GM18505 (cell line): ENCODE results near the gene EPHA7.

Experiments
- ATAC-seq: cut with Tn5 transposase; IDR thresholded peaks from one replicate; pipeline ENCODE4 v1.9.1; 2021; ENCODE audit not compliant: unreplicated experiment
- POLR2A ChIP-seq: IDR thresholded peaks from 4 replicates; pipeline ENCODE4 v1.6.1; 2011; ENCODE audit warnings: borderline replicate concordance; ENCODE audit not compliant: insufficient read depth, insufficient read length; ENCODE audit errors: extremely low read depth

The EPHA7 gene

GRCh38 chr6:93329301-93330000, 89.9 kb downstream of the EPHA7 start:
- TF ChIP-seq POLR2A: no peak
- no peak for ATAC-seq

GRCh38 chr6:93327857-93328256, 91.5 kb downstream of the EPHA7 start:
- no peak for ATAC-seq
- no peak for TF ChIP-seq POLR2A

- no peak for TF ChIP-seq POLR2A
- no peak for ATAC-seq
Measured at GRCh38 chr6:93325761-93326160, 93.6 kb downstream of the EPHA7 start.

- TF ChIP-seq POLR2A: no peak
- ATAC-seq: no peak
Measured at GRCh38 chr6:93323630-93324029, 95.7 kb downstream of the EPHA7 start.

- no peak for TF ChIP-seq POLR2A
- no peak for ATAC-seq
Measured at GRCh38 chr6:93322651-93323050, 96.7 kb downstream of the EPHA7 start.

GRCh38 chr6:93319304-93319703, 100.1 kb downstream of the EPHA7 start:
- no peak for TF ChIP-seq POLR2A
- no peak for ATAC-seq

- TF ChIP-seq POLR2A: no peak
- ATAC-seq: no peak
Measured at GRCh38 chr6:93318121-93318520, 101.2 kb downstream of the EPHA7 start.

GRCh38 chr6:93317592-93317991, 101.8 kb downstream of the EPHA7 start:
- no peak for ATAC-seq
- no peak for TF ChIP-seq POLR2A

GRCh38 chr6:93307505-93308409, 111.6 kb downstream of the EPHA7 start:
- no peak for ATAC-seq
- no peak for TF ChIP-seq POLR2A

- ATAC-seq: no peak
- no peak for TF ChIP-seq POLR2A
Measured at GRCh38 chr6:93305088-93305487, 114.3 kb downstream of the EPHA7 start.

GRCh38 chr6:93304505-93304904, 114.9 kb downstream of the EPHA7 start:
- no peak for ATAC-seq
- TF ChIP-seq POLR2A: no peak

- no peak for ATAC-seq
- TF ChIP-seq POLR2A: no peak
Measured at GRCh38 chr6:93300661-93301060, 118.7 kb downstream of the EPHA7 start.

- no peak for TF ChIP-seq POLR2A
- no peak for ATAC-seq
Measured at GRCh38 chr6:93299622-93300021, 119.7 kb downstream of the EPHA7 start.

GRCh38 chr6:93295631-93296030, 123.7 kb downstream of the EPHA7 start:
- TF ChIP-seq POLR2A: no peak
- ATAC-seq: no peak
